ENCODE data around the gene CD19.

Gene CD19

DNA sequence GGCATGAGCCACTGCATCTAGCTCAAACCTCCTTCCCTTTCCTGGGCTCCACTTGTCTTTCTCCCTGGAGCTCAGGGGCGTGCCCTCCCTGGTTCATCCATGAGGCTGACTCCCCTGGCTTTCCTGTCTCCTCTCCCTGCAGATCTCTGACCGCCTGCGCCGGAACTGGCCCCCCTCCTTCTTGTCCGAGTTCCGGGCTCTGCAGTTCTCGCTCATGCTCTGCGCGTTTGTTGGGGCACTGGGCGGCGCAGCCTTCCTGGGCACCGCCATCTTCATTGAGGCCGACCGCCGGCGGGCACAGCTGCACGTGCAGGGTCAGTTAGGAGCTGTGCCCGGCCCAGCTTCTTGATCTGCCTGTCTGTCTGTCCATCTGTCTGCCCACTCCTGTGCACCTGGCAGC, 51.9 kb downstream of the CD19 start:
- FAIRE-seq = no peak

DNA sequence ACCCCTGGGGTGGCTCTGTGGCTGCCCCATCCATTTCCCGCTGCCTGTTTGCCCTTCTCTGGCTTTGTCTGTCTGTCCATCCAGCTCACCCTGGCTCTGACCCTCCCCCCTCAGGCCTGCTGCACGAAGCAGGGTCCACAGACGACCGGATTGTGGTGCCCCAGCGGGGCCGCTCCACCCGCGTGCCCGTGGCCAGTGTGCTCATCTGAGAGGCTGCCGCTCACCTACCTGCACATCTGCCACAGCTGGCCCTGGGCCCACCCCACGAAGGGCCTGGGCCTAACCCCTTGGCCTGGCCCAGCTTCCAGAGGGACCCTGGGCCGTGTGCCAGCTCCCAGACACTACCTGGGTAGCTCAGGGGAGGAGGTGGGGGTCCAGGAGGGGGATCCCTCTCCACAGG, 52.3 kb downstream of the CD19 start:
- FAIRE-seq = no peak

DNA sequence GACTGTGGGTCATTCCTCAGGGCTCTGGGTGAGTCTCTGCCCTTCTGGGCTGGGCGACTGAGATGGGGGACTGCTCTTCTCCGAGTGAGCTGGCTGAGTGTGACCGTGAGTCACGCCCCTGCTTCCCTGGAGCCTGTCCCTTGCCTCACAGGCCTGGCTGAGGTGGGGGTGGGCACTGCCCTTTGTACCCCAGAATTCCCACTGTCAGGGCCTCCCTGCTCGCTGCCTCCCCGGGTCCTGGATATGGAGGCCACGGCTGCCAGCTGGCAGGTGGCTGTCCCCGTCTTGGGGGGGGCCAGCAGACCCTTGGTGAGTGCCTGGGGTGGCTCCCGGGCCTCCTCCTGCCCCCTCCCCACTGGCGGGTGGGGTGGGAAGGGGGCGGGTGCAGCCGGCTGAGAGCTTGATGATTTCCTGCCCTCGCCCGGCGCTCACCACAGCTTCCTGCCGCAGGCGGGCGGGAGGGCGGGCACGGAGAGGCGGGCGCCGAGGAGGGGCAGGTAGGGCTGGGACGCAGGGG, 52.9 kb downstream of the CD19 start, which contains the start of gene LAT:
Gene LAT (plus strand): TSS at position 434 of the 517 bp plus-strand sequence. CDS start 366 bp downstream, outside the sequence.
- no peak for FAIRE-seq

- no peak for FAIRE-seq
These were observed 53.7 kb downstream of the CD19 start for GRCh38 chr16:28985211-28986041.

DNA sequence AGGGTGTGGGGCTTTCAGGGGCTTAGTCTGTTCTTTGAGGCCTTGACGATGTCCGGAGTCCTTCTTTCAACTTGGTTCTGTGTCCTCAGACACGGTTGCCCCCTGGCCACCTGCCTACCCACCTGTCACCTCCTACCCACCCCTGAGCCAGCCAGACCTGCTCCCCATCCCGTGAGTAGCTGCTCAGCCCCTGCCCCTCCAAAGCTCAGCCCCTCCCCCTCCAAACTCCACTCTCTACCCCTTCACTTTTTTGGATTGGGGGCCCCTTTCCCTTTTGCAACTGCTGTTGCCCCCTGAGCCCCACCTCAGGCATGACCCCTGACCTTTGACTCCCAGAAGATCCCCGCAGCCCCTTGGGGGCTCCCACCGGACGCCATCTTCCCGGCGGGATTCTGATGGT, 54.3 kb downstream of the CD19 start:
- FAIRE-seq = no peak

- FAIRE-seq = no peak
These were observed 54.7 kb downstream of the CD19 start for GRCh38 chr16:28986492-28986891.

- no peak for FAIRE-seq
These were observed 55.5 kb downstream of the CD19 start for GRCh38 chr16:28987170-28987853.
